Activated CD8-positive, alpha-beta memory T cell treated with anti-CD3 and anti-CD28 coated beads, Interleukin-2, amount 50 U/mL, for 1 hour (primary cell): ENCODE measurements around the gene GNAL.
"Not testable (repeated sequence)": the region's sequence is repeated elsewhere in the genome, so short reads cannot be mapped to it uniquely, and the experiment has no call there.

Experiments
- DNase-seq: peaks from one replicate; pipeline ENCODE4 v3.0.0-alpha.2; 2020; ENCODE audit errors: extremely low read depth

GNAL gene

DNA sequence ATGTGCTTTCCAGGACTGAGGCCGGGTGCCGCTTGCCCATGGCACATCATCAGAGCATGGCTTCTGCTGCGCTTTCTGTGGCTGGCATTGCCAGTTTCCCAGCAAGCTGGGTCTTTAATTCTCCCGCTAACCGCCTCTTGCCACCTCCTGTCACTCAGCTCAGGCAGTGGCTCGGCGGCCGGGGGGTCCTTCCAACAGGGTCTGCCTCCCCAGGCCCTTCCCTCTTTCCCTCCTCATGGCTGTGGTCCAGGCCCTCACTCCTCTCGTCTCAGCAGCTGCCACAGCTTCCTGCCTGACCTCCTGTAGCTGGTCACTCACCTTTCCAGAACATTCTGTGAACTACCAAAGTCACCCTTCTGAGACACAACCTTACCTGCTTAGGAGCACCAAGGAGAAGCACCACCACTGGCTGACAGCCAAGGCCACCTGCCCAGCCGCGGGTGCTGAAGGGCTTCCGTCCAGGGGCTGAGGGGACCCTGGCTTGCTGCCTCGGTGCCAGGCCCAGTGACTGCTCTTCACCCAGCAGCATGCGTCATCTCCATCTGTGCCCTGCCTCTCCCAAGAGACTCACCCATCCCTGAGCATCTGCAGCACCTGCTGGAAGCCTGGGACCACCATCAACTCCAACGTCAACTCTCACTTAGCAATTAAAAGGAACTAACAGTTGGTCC is 184.7 kb downstream of the GNAL start:
- DNase-seq: no peak

DNA sequence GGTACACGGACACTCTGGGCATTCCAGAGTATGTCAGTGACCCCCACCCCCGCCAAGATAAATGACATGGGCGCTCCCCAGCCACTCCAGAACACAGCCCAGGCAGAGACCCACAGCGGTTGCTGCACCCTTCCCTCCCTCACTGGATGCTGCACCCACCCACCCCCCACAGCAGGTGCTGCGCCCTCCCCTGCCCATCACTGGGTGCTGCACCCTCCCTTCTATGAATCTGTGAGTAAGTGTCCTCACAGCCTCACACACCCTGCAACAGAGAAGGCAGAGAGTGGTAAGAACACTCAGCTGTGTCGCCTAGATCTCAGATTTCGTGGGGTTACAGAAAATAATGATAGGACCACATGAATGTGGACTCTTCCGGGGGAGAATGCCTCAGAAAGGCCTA is 185.6 kb downstream of the GNAL start:
- DNase-seq: no peak

DNA sequence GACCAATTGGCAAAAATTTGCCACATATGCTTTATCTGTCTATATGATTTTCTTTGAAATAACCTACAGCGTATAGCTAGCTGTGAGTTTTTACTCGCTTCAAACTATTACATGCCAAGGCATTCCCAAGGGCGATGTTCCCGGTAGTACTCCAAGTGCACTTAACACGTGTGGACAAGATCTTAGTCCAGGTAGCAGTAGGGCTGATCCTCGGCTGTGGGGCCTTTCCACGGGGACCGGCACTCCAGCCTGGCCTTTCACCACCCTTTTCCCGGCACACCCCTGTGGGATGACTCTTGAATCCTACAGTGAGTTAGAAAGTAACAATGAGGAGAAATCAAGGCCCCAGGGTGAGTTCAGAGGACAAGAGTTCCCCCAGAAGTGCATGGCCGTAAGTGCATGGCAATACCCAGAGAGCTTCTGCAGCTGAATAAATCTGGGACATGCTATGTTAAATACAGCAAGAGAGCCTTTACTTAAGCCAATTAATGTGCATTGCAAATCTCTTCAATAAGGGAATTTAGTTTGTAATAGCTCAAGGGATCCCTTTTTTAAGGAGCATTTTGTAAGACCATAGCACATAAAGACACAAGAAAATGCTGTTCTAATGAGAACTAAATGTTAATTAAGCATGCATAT is 188.6 kb downstream of the GNAL start:
- DNase-seq: no peak

DNA sequence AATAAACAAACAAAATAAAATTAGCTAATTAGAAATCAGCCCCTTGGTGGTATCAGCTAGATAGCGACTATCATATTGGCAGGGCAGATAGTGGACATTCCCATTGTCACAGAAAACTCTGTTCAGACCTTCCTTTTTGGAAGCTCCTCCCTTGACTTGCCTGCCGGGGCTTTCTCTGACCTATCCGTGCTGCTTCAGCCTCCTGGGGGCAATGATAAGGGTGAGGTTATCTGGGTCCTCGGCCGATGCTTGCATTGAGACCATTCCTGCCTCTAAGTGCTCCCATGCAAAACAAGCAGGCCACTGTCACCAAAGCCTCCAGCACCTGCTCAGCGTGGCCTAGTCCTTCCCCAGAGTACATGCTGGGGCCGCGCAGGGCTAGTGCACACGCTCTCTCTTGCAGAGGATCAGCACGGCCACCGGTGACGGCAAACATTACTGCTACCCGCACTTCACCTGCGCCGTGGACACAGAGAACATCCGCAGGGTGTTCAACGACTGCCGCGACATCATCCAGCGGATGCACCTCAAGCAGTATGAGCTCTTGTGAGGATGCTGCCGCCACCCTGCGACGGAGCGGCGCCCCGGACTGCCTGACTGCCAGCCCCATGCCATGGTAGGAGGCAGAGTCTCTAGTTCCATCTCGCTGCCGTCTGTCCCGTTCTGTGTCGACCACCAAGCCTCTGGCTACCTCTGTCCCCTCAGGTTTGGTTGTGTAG is 191.7 kb downstream of the GNAL start:
- DNase-seq: no peak

DNA sequence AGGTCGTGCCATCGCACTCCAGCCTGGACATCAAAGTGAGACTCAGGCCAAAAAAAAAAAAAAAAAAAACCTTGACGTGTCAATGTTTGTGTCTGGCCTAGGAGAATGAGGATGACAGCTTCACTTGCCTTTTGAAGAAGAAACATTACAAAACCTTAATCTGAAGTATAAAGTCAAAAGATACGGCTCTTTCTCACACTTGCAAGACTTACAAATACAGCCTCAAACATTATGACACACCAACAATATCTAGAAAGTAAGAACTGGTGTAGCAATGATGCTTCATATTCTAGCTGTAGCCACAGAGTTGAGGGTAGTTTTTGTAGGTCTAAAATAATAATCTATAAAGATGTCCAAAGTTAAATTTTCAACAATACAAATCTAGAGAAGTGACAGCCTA is 193.6 kb downstream of the GNAL start:
- no peak for DNase-seq

DNA sequence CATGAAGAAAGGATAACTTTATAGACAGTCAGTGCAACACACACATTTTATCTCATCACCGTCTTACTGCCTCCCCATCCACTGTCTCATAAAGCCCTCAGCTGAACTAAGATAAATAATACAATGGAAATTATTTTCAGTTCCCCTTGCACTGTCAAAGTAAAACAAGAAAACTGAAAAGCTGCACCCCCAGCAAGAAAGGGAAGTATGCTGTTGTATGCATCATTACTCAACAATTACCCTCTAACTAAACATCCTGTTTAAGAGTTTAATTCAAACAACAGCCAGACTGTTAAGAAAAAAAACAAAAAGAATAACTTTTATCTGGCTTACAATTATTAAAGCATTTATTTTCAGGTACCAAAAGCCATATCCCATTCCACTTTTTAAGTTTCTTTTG is 194.1 kb downstream of the GNAL start:
- DNase-seq: no peak

DNA sequence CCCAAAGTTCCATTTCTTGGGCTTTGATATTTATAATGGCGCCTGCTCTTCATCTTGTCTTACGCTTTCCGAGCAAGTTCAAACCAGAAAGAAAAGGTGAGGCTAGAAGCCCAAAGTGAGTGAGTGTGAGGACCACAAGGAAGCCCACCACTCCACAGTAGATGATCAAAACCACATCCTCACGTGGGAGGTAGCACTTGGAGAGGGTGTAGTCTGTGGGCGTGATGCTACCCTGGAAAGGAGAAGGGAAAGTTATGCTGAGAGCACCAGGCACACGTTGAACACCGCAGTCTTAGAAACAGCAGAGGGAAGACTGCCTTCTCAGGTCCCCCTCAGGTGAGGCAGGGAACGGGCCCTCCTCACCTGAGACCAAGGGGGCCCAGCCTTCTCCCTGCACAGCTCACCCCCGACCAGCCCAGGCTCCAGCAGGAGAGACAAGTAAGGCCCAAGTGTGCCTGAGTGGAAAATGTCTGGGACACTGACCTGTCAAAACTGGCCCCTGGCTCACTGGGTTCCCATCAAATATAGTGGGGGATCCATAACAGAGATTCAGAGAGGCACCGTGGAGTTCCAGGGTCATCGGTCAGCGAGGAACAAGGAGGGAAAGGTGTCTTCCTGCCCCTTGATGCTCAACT is 195.4 kb downstream of the GNAL start:
- no peak for DNase-seq

DNA sequence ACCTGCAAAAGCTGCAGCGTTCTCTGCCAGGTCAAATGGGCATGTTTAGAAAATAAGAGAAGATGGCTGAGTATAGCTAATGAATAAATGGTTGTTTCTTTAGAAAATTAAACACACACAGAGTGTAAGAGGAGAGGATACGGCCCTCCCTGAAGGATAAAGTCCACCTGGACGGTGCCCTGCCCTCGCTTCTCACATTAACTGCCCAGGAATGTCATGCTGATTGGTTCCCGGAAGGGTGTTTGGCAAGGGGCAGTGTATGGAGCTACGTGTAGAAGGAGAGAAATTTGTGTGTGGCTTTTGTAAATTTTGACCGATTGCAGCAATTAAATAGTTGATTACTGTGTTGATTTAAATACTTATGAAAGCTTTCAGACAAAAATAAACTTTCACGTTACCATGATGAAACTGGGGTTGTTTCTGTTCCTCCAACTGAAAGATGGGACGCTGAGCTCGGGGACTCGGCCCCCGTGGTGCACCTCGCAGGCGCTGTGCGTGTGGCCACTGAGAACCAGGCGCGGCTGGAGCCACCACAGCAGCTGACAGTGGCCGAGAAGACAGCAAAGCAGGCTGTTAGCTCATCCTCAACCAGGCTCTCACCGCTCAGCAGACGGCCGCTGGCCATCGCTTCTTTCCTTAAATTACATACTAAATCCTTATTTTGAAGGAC is 196.3 kb downstream of the GNAL start:
- no peak for DNase-seq

DNA sequence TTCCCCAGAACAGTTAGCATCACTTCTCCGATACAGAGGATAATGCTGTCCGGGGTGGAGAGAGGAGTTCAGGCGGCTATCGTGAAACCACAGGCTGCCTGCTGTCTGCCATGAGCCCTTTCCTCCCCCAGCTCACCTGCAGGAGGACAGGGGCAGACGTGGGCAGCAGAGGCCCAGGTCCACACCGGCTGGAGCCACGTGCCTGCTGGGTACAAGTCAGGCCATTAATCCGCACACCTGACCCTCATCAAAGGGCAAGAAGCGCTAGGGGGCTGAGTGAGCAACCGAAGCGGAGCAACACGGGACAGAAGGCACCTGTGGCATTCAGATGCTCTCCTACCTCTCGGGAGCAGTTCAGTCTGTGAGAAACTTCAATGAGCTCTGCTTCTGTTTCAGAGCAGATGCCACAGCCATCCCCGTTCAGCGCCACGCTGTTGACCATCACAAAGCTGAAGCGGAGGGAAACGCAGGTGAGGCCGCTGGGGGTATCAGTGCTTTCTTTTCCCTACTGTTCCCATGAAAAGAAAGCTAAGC is 197.6 kb downstream of the GNAL start:
- no peak for DNase-seq

DNA sequence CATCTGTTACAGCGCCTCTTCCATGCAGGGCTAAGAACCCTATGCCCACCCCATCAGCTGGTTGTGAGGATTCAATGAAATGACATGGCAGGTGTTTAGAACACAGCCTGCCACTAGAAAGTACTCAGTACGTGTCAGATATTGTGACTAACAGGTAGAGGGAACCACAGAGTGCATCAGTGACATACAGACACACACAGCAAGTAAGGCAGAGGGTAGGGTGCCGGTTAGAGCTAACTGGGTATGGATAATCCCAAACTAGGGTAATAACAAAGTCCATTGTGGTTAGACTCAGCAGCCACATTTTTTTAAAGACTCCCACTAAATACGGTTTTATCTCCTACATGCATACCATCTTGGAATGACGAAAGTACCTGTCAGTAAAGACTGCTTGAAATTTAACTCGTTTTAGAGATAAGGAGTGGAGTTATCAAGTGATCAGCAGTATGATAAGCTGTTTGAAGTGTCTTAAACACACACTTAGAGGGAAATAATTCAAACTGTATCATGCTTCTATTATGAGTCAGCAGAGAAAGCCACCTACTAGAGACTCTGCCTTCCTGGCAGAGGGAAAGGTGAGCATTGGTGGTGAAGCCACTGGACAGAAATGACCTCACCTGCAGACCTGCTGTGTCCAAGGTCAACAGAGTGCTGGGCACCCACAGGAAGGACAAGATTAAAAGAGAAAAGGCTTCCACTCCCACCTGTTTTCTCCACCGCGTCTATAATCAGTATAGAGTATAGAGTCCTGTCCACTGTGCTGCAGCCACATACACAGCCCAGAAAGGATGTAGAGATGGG is 198.5 kb downstream of the GNAL start:
- no peak for DNase-seq

DNA sequence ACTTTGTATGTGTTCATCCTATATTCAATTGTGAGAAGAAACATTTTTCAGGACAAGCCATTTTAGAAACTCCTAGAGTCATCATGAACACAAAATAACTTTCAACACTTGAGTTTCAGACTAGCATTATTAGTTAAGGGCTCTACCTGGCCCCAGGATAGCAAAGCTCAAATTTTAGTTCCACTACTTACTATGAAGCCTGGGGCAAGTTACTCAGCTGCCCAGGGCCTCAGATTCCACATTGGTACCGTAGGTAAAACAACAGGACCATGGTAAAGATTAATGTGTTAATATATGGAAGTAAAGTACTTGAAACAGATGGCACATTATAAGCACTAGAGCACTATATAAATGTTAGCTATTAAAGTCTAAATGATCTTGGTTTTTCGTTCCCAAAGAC is 199.7 kb downstream of the GNAL start:
- no peak for DNase-seq

DNA sequence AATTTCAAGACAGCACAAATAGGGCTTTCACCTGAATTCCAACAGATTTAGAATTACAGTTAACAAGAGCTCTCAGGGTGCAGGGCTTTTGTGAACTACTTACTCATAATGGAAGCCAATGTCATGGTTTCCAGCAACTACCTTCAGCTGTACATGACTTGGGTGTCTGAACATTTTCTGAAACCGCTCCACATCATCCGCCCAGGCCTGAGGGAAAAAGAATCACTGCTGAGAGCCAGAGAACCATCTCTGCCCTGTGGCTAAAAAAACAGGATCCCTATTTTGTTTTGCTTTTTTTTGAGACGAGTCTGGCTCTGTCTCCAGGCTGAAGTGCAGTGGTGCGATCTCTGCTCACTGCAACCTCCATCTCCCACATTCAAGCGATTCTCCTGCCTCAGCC is 200.2 kb downstream of the GNAL start:
- no peak for DNase-seq

DNA sequence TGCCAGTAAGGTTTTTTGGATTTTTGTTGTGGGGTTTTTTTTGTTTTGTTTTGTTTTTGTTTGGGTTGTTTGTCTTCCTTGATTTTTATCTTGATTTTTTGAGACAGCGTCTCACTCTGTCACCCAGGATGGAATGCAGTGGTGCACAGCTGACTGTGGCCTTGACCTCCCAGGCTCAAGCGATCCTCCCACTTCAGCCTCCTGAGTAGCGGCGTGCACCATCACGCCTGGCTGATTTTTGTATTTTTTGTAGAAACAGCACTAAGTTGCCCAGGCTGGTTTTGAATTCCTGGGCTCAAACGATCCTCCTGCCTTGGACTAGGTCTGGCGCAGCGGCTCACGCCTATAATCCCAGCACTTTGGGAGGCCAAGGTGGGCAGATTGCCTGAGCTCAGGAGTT is 202.7 kb downstream of the GNAL start:
- DNase-seq: no peak

DNA sequence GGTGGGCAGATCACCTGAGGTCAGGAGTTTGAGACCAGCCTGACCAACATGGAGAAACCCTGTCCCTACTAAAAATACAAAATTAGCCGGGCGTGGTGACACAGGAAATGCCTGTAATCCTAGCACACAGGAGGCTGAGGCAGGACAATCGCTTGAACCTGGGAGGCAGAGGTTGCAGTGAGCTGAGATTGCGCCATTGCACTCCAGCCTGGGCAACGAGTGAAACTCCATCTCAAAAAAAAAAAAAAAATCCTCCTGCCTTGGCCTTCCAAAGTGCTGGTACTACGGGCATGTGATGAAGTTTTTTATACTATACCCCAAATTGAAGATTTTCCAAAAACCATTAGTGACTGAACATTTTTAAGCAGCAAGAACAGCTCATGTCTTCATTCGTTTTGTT is 203.4 kb downstream of the GNAL start:
- DNase-seq: not testable (repeated sequence)

DNA sequence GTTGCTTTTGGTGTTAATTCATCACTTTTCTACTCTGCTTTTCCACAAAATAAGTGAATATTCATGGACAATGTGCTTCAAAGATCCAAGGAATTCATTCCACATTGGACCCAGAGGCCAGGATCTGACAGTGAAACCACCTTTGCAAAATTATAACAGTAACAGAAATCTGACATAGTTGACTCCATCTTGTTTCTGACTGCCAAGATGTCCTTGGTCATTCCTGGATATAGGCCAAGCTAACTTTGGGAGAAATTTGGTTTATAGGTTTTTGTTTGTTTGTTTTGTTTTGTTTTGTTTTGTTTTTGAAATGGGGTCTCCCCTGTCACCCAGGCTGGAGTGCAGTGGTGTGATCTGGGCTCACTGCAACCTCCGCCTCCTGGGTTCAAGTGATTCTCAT is 208.7 kb downstream of the GNAL start:
- DNase-seq: no peak

DNA sequence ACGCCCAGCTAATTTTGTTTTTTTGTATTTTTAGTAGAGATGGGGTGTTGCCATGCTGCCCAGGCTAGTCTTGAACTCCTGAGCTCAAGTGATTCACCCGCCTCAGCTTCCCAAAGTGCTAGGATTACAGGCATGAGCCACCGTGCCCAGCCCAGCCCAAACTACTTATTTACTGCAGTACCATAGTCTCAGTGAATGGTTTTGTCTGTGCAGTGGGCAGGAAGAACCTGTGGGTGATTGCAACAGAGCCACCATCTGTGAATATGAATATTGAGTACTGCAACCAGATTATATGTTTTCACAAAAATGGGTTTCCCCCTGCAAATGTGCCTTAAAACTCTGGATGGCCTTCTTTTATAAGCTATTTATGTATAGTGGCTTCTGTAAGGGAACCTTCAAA is 210.0 kb downstream of the GNAL start:
- DNase-seq: no peak

DNA sequence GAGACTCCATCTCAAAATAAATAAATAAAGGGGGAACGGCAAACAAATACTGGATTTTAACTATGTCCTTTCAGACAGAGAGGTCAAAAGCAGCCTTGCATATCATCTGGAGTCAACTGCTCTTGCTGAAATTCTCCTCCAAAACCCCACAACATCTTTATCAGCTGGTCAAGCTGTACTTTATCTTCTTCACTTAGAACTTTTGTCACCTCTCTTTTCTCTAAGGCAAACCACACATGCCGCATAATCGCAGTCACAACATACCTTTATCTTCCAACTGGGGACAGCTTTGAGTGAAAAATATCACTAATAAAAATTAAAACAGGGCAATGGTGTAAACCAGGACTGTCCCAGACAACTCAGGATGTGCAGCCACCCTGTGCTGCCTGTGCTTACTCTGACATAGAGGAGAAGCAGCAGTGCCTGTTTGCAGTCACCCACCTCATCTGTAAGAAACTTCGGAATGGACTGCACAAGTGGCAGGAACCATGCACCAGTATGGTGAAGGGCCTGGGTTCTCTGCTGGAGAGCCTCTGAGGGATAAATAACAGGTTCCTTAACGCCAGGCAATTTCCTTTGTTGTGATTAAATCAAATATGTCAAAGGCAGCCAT is 212.9 kb downstream of the GNAL start:
- no peak for DNase-seq

DNA sequence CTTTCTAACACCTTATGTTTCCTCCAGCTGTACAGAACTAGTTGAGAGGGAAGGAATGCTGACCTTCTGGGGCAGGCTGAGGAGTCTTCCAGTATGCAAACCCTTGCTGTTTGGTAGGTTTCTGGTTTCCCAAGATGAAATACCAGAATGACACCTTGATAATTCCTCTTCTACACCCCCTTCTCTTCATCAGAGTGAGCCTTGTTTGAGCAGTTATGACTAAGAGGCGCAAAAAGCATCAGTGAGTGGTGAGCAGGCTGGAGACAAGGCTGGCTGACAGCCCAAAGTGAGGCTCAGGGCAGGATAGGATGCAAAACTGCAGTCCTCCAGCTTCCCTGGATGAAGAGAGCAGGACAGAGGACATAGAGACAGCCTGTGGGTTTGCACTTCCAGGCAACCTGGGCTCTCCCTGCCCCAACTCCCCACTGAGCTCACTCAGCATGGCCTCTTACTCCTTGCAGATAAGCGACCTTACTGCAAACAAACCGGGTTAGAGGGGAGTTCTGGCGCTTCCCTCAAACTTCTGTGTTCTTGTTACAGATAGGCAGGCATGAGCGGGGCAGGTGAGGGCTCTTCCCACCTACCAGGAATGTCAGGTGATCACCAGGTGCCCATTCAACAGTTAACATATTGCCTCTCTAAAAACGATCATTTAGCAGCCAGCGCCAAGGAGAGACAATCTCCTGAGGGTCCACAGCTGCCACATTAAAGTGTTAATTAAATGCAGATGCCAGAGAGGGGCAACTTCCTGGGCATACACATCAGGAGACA is 213.6 kb downstream of the GNAL start:
- DNase-seq: no peak

DNA sequence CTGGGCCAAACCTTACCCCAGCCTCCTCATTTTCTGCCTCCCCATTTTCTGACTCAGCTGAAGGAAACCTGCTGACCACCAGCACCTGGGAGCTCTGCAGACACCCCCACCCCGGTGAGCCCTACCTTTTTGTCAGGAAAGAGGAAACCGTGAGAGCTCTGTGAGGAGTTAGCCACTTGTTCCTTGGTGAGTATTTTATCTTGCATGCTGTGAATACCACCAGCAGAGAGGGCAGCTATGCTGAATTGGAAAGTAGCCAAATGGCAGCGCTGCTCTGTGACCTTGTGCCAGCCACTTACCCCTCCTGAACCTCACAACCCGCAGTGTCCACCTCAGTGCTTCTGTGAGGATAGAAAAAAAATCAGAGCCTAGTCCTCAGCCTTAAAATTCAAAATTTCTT is 216.5 kb downstream of the GNAL start:
- DNase-seq: no peak

DNA sequence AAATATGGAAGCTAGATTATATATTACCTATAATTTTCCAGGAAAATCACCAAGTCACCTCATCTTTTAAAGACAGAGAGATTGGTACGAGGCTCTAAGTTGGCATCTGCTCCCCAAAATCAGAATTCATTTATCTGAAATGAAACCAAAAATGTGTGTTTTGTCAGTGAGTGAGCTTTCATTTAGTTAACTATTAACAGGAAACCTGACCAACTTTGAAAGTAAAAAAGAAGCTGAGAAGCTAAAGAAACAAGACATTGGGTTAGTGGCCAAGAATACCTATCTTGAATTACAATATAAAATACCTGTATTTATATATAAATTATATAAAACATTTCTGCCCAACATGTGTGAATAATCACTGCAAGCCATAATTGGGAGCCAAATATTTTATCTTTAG is 217.1 kb downstream of the GNAL start:
- no peak for DNase-seq
